ENCODE results near the gene MICALL2.
"Not testable (repeated sequence)": the region's sequence is repeated elsewhere in the genome, so short reads cannot be mapped to it uniquely, and the experiment has no call there.

Gene MICALL2

DNA sequence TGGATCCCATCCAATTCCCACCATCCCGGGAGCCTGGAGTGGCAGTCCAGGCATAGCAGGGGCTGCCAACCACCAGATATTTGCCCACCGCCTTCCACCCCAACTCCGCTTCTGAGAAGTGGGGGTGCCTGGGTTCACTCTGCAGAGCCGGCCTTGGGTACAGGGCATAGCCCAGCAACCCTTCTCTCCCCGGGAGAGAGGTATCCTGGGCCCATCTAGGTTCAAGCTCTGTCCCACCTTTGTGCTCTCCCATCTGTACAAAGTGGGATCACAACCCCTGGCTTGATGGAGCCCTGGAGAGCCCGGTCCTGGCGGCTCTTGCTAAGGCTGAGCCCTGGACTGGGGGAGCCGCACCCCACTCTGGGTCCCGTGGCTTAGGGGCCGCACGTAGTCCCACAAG is 12.2 kb downstream of the MICALL2 start:
- no peak for DNase-seq

GRCh38 chr7:1446620-1447032 is 12.6 kb downstream of the MICALL2 start:
- DNase-seq, result no peak

- DNase-seq, result not testable (repeated sequence)
Observed at GRCh38 chr7:1446026-1446425, 13.2 kb downstream of the MICALL2 start.

- no peak for DNase-seq
Observed at GRCh38 chr7:1445341-1445740, 13.9 kb downstream of the MICALL2 start.

- no peak for DNase-seq
Observed at GRCh38 chr7:1444925-1445322, 14.3 kb downstream of the MICALL2 start.

- DNase-seq, result no peak
Observed at GRCh38 chr7:1444214-1444924, 14.9 kb downstream of the MICALL2 start.

DNA sequence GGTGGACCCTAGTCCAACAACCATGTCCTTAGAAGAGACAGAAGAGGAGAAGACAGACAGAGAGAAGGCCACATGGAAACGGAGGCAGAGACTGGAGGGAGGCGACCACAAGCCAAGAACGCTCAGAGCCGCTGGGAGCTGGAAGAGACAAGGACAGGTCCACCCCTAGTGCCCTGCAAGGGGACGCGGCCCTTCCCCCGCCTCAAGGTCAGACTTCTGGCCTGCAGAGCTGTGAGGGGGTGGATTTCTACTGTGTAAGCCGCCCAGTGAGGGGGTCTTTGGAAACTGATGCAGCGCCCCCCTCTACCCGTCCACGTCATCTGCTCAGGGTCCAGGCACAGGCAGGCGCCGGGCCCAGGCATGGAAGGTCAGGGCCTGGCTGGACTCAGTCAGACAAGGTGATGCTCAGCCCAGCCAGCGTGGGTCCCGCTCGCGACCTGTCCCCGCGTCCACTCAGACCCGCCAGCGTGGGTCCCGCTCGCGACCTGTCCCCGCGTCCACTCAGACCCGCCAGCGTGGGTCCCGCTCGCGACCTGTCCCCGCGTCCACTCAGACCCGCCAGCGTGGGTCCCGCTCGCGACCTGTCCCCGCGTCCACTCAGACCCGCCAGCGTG is 15.6 kb downstream of the MICALL2 start:
- not testable (repeated sequence) for DNase-seq

DNA sequence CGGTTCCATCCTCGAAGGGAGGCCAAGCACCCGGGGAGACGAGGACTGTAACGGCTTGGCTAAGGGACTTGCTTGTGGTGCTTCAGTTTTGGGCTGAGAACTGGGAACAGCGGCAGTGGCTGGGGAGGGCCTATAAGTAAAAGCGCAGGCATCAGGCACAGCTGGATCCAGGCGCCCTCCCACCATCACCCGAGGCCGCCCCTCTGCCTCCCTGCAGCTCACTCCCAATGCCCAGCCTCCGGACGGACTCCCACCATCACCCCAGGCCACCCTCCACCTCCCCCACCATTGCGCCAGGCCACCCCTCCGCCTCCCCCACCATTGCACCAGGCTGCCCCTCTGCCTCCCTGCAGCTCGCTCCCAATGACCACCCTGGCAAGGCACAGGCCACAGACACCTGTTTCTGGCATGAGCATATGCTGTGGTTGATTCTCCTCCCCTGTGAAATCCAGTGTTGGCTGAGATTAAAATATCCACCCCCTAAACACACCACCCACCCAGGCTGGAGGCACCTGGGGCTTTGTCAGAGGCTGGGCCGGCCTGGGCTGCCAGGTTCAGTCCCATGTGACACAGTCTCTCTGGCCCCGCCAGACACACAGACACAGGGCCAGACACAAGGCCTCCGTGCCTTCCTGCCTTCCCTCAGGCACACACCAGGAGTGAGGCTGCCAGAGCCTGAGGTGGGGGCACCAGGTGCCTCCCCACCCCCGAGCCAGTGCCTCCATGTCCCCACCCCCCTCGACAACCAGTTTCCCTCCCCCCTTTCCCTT is 16.7 kb downstream of the MICALL2 start:
- DNase-seq, result no peak

DNA sequence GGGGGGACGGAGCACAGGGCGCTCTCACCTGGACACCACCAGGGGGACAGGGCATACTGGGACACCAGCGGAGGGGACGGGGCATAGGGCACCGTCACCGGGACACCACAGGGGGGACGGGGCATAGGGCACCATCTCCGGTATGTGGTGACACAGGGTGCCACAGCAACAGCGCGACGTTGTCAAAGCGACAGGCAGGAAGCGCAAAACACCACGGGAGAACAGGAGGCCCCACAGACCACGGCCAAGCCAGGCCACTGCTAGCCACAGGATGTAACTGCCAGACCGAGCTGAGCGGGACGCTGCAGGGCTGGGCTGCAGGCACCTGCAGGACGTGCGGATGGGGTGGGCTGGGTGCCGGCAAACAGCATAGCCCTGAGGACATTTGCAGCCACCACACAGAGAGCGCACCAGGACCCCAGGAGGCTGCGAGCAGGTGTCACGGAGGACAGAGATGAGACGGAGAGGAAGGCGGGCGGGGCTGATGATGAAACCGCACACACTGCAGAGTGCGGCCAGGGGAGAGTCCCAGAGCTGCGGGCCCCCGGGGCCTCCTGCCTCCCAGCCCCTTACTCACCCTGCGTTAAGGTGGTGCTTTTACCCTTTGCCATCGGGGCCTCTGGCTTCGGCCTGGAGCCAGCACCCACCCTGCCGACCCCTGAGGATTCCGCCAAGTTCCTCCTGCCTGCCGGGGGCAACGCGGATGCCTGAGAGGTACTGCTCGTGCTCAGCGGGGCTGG is 17.5 kb downstream of the MICALL2 start:
- DNase-seq, result no peak

- no peak for DNase-seq
Observed at GRCh38 chr7:1440620-1441019, 18.6 kb downstream of the MICALL2 start.

GRCh38 chr7:1439373-1440363 is 19.6 kb downstream of the MICALL2 start:
- no peak for DNase-seq

DNA sequence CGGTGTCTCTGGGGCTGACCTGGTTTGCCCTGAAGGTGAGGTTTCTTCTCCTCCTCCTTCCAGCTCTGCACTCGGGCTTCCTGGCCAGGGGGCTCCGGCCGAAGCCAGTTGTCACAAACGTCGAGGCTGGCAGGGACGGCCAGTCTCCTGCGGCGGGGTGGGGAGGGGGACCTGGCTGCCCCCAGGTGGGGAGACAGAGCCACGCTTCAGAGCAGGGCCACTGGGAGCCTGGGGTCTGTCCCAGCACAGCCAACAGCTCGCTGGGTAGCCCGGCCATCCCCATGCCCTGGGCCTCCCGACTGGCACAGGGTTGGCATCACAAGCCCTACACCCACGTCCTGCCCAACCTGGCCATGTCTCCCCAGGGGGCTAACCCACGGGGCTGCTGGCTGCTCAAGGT is 20.4 kb downstream of the MICALL2 start:
- no peak for DNase-seq

- DNase-seq, result no peak
Observed at GRCh38 chr7:1438208-1438607, 21.1 kb downstream of the MICALL2 start.

- no peak for DNase-seq
Observed at GRCh38 chr7:1437155-1437880, 22.0 kb downstream of the MICALL2 start.

DNA sequence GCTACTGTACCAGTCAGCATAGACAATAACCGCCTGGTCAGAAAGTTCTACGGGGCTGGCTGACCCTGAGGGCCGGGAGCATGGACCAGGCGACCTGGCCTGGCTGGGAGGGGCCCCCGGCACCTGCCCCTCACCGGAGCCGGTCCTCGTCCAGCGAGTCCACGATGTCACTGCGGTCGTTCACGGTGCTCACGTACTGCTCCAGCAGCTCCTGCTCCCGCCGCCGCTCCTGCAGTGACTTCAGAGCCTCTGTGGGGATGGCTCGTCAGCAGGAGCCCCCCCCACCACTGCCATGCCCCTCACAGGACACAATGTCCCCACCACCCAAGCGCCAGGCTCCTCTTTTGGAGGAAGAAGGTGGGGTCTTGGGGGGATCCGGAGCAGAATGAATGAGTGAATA is 22.7 kb downstream of the MICALL2 start:
- DNase-seq, result no peak

- DNase-seq, result no peak
Observed at GRCh38 chr7:1434891-1435670, 24.2 kb downstream of the MICALL2 start.

DNA sequence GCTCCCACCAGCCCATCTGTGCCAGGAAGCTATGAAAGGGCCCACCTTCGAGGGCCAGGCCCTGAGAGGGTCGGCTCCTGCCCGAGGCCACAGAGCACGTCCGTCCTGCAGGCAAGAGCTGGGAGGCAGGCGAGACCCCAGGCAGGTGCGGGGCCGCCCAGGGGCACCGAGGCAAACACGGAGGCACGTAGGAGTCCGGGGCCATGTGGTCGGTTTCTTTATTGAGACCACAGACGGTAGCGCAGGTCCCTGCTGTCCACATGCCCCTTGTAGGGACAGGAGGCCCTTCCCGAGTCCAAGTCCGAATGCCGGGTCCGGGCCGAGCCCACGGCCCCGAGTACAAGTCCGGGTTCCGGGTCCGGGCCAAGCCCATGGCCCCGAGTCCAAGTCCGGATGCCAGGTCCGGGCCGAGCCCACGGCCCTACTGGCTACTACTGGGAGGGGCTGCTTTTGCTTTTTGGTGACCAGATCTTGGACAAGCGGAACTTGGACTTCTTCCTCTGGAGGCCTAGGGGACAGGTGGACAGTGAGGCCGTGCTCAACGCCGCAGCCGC is 25.0 kb downstream of the MICALL2 start:
- no peak for DNase-seq

DNA sequence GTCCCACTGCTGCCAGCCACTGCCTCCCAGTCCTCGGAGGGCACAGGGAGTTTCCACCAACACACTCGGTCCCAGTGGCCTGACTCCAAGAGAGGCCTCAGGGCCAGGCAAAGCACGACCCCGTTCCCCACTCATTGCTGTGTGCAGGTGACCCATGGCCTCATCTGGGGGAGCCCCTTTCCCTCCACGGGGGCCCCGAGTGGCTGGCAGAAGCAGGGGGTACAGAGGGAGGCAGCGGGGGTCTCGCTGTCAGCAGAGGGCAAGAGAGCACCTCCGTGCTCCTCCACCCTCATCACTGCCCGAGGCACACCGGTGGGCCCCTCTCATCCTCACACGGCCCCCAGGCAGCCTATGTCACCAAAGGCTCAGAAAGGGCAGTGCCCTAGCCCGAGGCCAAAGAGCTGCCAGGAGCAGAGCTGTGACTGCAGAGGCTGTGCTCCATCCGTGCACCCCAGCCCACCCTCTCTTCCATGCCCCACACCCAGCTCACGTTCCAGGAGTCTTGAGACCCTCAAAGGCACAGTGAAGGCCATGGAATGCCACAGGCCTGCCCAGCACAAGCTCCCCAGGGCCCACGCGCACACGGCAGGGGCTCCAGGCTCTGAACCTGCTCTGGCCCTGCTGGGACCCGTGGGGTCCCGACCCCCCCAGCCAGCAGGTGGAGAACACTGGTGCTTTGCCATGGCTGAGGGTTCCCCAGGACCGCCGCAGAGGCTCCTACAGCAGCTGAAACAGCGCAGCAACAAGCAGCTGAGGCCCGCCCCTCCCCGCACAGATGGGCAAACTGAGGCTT is 25.9 kb downstream of the MICALL2 start:
- DNase-seq, result no peak

GRCh38 chr7:1432411-1433082 is 26.7 kb downstream of the MICALL2 start:
- peak; percentile 53 for DNase-seq
